Gastrocnemius medialis (tissue), 4 donors: ENCODE data around the gene PTPRE. TPM values are rescaled to one million over a fixed set of nuclear protein-coding genes. Genes with fewer than 3 reads are reported as not detected.

Experiments
- ATAC-seq, 2 donors: fragments of 150-250 bp; one replicate each; pipeline ENCODE4 v1.9.1; 2016
- DNase-seq, 2 donors: peaks; one replicate each; pipeline ENCODE4 v3.0.0-alpha.2; 2019
- H3K27ac ChIP-seq, 4 donors: fragments of 200-600 bp; sonication (generic); 1 replicate in 1 of 4; 2 replicates in 3 of 4; pipeline ENCODE4 v1.5.1; 2016 to 2018; ENCODE audit warnings: mild to moderate bottlenecking in 2 of 4, moderate library complexity in 1 of 4
- H3K27me3 ChIP-seq, 3 donors: fragments of 200-600 bp; sonication (generic) in 2 of 3; 1 replicate in 1 of 3; 2 replicates in 2 of 3; pipeline versions ENCODE4 v1.5.1 to v1.6.0; 2016 to 2019; ENCODE audit warnings: mild to moderate bottlenecking in 1 of 3, moderate library complexity in 1 of 3
- H3K36me3 ChIP-seq, 2 donors: fragments of 200-600 bp; sonication (generic) in 1 of 2; one replicate each; pipeline ENCODE4 v1.5.1; 2017 to 2018
- H3K4me1 ChIP-seq, 2 donors: fragments of 200-600 bp; sonication (generic) in 1 of 2; one replicate each; pipeline ENCODE4 v1.5.1; 2016 to 2017; ENCODE audit warnings: mild to moderate bottlenecking in 2 of 2
- H3K4me3 ChIP-seq, 4 donors: fragments of 200-600 bp; sonication (generic) in 3 of 4; 1 replicate in 1 of 4; 2 replicates in 3 of 4; pipeline ENCODE4 v1.5.1; 2016 to 2019; ENCODE audit warnings: mild to moderate bottlenecking in 2 of 4
- H3K9me3 ChIP-seq, 3 donors: fragments of 200-600 bp; sonication (generic) in 2 of 3; 1 replicate in 1 of 3; 2 replicates in 2 of 3; pipeline ENCODE4 v1.5.1; 2016 to 2019
- POLR2A ChIP-seq, 2 donors: fragments of 450-650 bp; IDR thresholded peaks; one replicate each; pipeline ENCODE4 v1.6.1; 2017; ENCODE audit warnings: antibody characterized with exemption in 2 of 2, mild to moderate bottlenecking in 2 of 2, moderate library complexity in 2 of 2
- in situ Hi-C, 4 donors: fragments of 200-750 bp; cut with MboI; loops; one replicate each; pipeline versions ENCODE4 v1.15.0 to v1.8.0; 2017; ENCODE audit warnings: low sequenced_read_pairs in 4 of 4
- intact Hi-C: fragments of 100-400 bp; cut with DNase I; formaldehyde crosslinking; loops from one replicate; pipeline ENCODE4 v1.15.1; 2023; ENCODE audit warnings: low total_unique reads
- total RNA-seq, 4 donors: library from RNA; depleted of rRNA; stranded (reverse); fragments of >200 nt; gene quantifications; one replicate each; pipeline versions ENCODE4 v1.1.0 to v1.2.3, GENCODE V29; 2016
- TF ChIP-seq, protein P1 (sequence below), 5 experiments: fragments of 450-650 bp in 3 of 5; fragments of 200-600 bp in 2 of 5; sonication (generic) in 2 of 5; IDR thresholded peaks in 4 of 5; conservative IDR thresholded peaks in 1 of 5; 1 replicate in 4 of 5; 2 replicates in 1 of 5; pipeline ENCODE4 v1.5.1; 2016 to 2019; ENCODE audit warnings: antibody characterized with exemption in 5 of 5, mild to moderate bottlenecking in 3 of 5, moderate library complexity in 3 of 5

Gene PTPRE
- total RNA-seq, 4 donors from 2014 or later: 0.97 to 2.2 (median 1.6) TPM

DNA sequence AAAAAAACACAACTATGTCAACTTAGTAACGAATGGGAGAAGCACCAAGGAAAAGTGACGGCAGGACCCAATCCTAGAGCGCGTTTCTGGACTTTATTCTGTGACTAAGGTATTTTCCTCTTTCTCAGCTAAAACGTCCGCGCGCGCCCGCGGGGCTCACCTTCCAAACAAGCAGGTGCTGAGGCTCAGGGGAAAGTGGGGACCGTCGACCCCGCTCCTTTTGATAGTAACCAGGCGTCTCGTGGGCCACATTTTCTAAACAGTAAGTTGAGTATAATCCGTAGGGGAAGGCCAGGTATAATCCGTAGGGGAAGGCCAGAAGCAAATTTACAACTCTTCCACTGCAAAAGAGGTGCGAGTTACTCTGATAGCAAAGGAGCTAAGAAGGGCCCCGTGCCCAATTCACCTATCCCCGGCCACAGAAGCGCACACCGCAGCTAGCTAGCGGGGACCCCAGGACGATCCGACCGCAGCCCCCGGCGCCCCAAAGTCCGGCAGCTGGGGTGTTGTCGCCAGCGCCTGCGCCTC, 218.6 kb downstream of the PTPRE start:
- no peak overlapping the region for H3K27ac ChIP-seq
- peaks cover 7 to 9% of the 10 kb centered on the region in 2 donors for H3K4me1 ChIP-seq
- ATAC-seq (no peak), DNase-seq (no peak)
- H3K27me3 ChIP-seq: peaks cover 26 to 43% (median 42%) of the 10 kb centered on the region in 3 donors
- intact Hi-C loops (no loop called here), in situ Hi-C loops (no loop called here)
- H3K9me3 ChIP-seq: no peaks in the 10 kb centered on the region
- H3K4me3 ChIP-seq: peak overlapping the region; percentile 41 to 62 (median 50)
- H3K36me3 ChIP-seq: no peaks in the 10 kb centered on the region
- TF ChIP-seq, protein P1, sequence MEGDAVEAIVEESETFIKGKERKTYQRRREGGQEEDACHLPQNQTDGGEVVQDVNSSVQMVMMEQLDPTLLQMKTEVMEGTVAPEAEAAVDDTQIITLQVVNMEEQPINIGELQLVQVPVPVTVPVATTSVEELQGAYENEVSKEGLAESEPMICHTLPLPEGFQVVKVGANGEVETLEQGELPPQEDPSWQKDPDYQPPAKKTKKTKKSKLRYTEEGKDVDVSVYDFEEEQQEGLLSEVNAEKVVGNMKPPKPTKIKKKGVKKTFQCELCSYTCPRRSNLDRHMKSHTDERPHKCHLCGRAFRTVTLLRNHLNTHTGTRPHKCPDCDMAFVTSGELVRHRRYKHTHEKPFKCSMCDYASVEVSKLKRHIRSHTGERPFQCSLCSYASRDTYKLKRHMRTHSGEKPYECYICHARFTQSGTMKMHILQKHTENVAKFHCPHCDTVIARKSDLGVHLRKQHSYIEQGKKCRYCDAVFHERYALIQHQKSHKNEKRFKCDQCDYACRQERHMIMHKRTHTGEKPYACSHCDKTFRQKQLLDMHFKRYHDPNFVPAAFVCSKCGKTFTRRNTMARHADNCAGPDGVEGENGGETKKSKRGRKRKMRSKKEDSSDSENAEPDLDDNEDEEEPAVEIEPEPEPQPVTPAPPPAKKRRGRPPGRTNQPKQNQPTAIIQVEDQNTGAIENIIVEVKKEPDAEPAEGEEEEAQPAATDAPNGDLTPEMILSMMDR (IDR thresholded peaks at IDR 0.05 in 4 of 5, conservative IDR thresholded peaks at IDR 0.05 in 1 of 5): no peak
- TF ChIP-seq POLR2A (IDR thresholded peaks at IDR 0.05): no peak

DNA sequence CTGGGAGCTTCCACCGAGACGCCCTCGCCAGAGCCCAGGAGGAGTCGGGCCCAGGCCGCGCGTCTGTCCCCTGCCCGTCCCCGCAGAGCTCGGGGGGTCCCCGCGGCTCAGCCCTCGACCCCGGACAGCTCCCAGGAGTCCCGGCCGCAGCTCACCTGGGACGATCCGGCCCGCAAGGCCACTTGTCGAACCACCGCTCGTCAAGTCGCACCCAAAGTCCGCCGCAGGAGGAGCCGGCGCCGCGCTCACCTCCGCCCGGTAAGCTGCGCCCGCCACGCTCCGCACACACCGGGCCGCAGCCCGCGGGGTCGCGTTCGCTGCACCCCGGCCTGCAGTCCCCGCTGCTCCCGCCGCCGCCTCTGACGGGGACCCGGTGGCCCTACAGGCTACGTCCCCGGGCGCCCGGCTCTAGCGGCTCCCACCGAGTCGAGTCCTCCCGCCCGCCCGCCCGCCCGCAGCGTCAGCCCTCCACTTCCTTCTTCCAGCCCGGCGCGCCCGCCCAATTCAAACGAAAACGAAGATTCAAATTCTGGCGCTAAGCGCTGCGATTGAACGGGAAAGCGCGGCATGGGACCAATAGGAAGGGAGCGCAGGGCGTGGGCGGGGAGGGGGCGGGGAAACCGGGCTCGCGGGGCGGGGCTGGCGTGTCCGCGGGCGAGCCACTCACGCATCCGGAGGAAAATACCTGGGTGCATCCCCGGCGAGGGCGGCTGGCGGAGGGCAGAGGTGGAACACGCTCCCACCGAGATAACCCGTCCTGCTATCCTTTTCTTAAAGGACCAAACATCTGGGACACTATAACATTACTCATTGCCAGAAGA, 219.3 kb downstream of the PTPRE start, which contains the start of gene MKI67:
Gene MKI67 (minus strand): TSS at position 480 of the 821 bp plus-strand sequence. CDS start 756 bp downstream, outside the sequence.
- intact Hi-C loops (no loop called here), in situ Hi-C loops (no loop called here)
- peak; percentile 40 to 64 for DNase-seq
- H3K27me3 ChIP-seq: peaks cover 26 to 42% (median 39%) of the 10 kb centered on the region in 3 donors
- no peaks in the 10 kb centered on the region for H3K36me3 ChIP-seq
- peak; percentile 66 to 75 for ATAC-seq
- no peak within 1 kb of the TSS for H3K27ac ChIP-seq
- no peak for TF ChIP-seq POLR2A (IDR thresholded peaks at IDR 0.05)
- TF ChIP-seq, protein P1 (IDR thresholded peaks at IDR 0.05 in 4 of 5, conservative IDR thresholded peaks at IDR 0.05 in 1 of 5): no peak
- H3K4me3 ChIP-seq: peak within 1 kb of the TSS; percentile 41 to 62 (median 50)
- H3K4me1 ChIP-seq: peaks cover 7 to 9% of the 10 kb centered on the region in 2 donors
- H3K9me3 ChIP-seq: no peaks in the 10 kb centered on the region

DNA sequence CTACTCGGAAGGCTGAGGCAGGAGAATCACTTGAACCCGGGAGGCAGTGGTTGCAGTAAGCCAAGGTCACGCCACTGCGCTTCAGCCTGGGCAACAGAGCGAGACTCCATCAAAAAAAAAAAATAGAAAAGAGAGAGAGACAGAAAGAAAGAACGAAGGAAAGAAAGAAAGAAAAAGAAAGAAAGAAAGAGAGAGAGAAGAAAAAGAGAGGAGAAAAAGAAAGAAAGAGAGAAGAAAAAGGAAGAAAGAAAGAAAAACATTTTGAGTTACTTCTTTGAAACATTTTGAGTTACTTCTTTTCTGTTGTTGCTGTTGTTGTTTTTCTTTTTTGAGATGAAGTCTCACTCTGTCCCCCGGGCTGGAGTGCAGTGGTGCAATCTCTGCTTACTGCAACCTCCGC, 221.7 kb downstream of the PTPRE start:
- DNase-seq: no peak
- in situ Hi-C loops: no loop called here
- Histone ChIP-seq H3K27me3 (peaks cover 23 to 26% (median 25%) of the 10 kb centered on the region in 3 donors), H3K9me3 (no peaks in the 10 kb centered on the region), H3K36me3 (no peaks in the 10 kb centered on the region), H3K4me3 (no peak overlapping the region), H3K4me1 (peaks cover 7 to 9% of the 10 kb centered on the region in 2 donors), H3K27ac (no peak overlapping the region)
- ATAC-seq: no peak
- no peak for TF ChIP-seq POLR2A (IDR thresholded peaks at IDR 0.05)
- TF ChIP-seq, protein P1 (IDR thresholded peaks at IDR 0.05 in 4 of 5, conservative IDR thresholded peaks at IDR 0.05 in 1 of 5): no peak
- intact Hi-C loops: no loop called here

DNA sequence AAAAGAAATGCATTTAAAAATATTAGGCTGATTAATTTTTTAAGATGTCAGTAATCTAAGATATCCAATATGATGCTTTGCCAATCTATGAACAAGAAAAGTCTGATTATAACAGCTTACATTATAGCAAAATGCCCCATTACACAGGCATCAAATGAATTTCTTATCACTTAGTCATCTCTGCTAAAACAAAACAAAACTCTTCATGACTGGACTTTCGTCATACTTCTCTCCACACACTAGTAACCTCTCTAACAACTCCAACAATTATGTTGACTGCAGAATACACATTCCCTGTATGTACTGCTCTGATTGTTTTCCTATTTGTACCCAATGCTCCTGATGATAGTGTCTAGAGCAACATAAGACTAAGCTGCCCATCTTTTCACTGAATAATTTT, 223.1 kb downstream of the PTPRE start:
- Histone ChIP-seq H3K27me3 (peaks cover 9 to 11% (median 10%) of the 10 kb centered on the region in 3 donors), H3K4me3 (no peak overlapping the region), H3K36me3 (no peaks in the 10 kb centered on the region), H3K9me3 (no peaks in the 10 kb centered on the region), H3K27ac (no peak overlapping the region), H3K4me1 (peaks cover 7 to 9% of the 10 kb centered on the region in 2 donors)
- intact Hi-C loops: no loop called here
- TF ChIP-seq, protein P1 (IDR thresholded peaks at IDR 0.05 in 4 of 5, conservative IDR thresholded peaks at IDR 0.05 in 1 of 5): no peak
- no peak for TF ChIP-seq POLR2A (IDR thresholded peaks at IDR 0.05)
- in situ Hi-C loops: no loop called here
- DNase-seq (no peak), ATAC-seq (no peak)

Other genes with a start within 250 kb of the PTPRE start
- under 1 TPM in 1 of 4 donors, not detected in 3; 0.07 TPM for gene FOXI2, start 169.9 kb upstream of the PTPRE start, total RNA-seq
- under 1 TPM in 1 of 4 donors, not detected in 3; 0.27 TPM for gene CLRN3, start 14.2 kb upstream of the PTPRE start, total RNA-seq
- 1 to 10 TPM in 1 of 4 donors, under 1 TPM in 2, not detected in 1; 0.25 to 1.4 (median 0.65) TPM for gene MKI67, start 219.3 kb downstream of the PTPRE start, total RNA-seq